Endothelial cell of umbilical vein (primary cell): ENCODE results near the gene PDGFB. TPM values are rescaled to one million over a fixed set of nuclear protein-coding genes. Genes with fewer than 3 reads are reported as not detected.

Experiments
- BruUV-seq: library from RNA; stranded (reverse); fragments of 400-500 nt; replicated peaks from 2 replicates; lab custom pipeline; 2021; lab: Mats Ljungman, UMichigan
- CTCF ChIA-PET: fragments of 300-600, 350-600 bp; sonication (Branson Sonifier 250); formaldehyde crosslinking; loops from one replicate; lab custom pipeline; 2021; ENCODE audit warnings: antibody characterized with exemption, inconsistent platforms; lab: Charles Lee
- POLR2A ChIA-PET: fragments of 300-600, 350-600 bp; sonication (Branson Sonifier 250); formaldehyde crosslinking; loops from one replicate; lab custom pipeline; 2021; ENCODE audit warnings: antibody characterized with exemption, inconsistent platforms; lab: Charles Lee
- DNase-seq: peaks from one replicate; pipeline ENCODE4 v3.0.0-alpha.2; 2011; ENCODE audit warnings: low read depth, low spot score
- FAIRE-seq: peaks from 2 replicates; lab custom pipeline; 2011; peaks lifted over from hg19 to GRCh38; lab: Jason Lieb, UNC
- H2AFZ ChIP-seq: 2 replicates; pipeline ENCODE4 v1.6.0; 2012; ENCODE audit warnings: low read depth, low read length, control low read depth, inconsistent platforms
- H3K27ac ChIP-seq: 2 replicates; pipeline ENCODE4 v1.5.1; 2011; ENCODE audit warnings: low read depth, mild to moderate bottlenecking, control low read depth, low read length, moderate library complexity; ENCODE audit not compliant: insufficient read depth
- H3K27me3 ChIP-seq, 2 experiments: 2 replicates each; pipeline versions ENCODE4 v1.6.0 to v1.6.1; 2011; ENCODE audit warnings: low read length in 2 of 2, mixed read lengths in 1 of 2; ENCODE audit not compliant: control insufficient read depth in 2 of 2, insufficient read depth in 2 of 2
- H3K36me3 ChIP-seq, 2 experiments: 2 replicates in 1 of 2; 3 replicates in 1 of 2; pipeline ENCODE4 v1.5.1; 2011; ENCODE audit warnings: low read length in 2 of 2, mild to moderate bottlenecking in 1 of 2, moderate library complexity in 1 of 2; ENCODE audit not compliant: control insufficient read depth in 2 of 2, insufficient read depth in 2 of 2; ENCODE audit errors: extremely low read depth in 1 of 2
- H3K4me1 ChIP-seq: 3 replicates; pipeline ENCODE4 v1.5.1; 2011; ENCODE audit warnings: mild to moderate bottlenecking, low read length; ENCODE audit not compliant: control insufficient read depth, insufficient read depth; ENCODE audit errors: extremely low read depth
- H3K4me2 ChIP-seq: 2 replicates; pipeline ENCODE4 v1.6.1; 2011; ENCODE audit warnings: low read length, control low read depth, mixed read lengths; ENCODE audit not compliant: insufficient read depth
- H3K4me3 ChIP-seq, 3 experiments: fragments of 200-600 bp in 1 of 3; sonication (generic), shearing (Covaris generic) in 1 of 3; replicated peaks in 1 of 3; 2 replicates each; pipeline ENCODE4 v1.5.1; 2011 to 2016; ENCODE audit warnings: control low read depth in 3 of 3, low read length in 3 of 3, mild to moderate bottlenecking in 2 of 3, inconsistent platforms in 1 of 3, low read depth in 1 of 3, moderate library complexity in 1 of 3; ENCODE audit not compliant: insufficient read depth in 1 of 3
- H3K79me2 ChIP-seq: 2 replicates; pipeline ENCODE4 v1.6.0; 2012; ENCODE audit warnings: low read length, inconsistent platforms; ENCODE audit not compliant: control insufficient read depth, insufficient read depth
- H3K9ac ChIP-seq: replicated peaks from 2 replicates; pipeline ENCODE3; 2011; ENCODE audit warnings: low read length, control low read depth; ENCODE audit not compliant: insufficient read depth; ENCODE audit errors: extremely low read depth
- H3K9me1 ChIP-seq: replicated peaks from 3 replicates; pipeline ENCODE4 v1.6.0; 2011; ENCODE audit warnings: mild to moderate bottlenecking, low read length; ENCODE audit not compliant: control insufficient read depth, insufficient read depth; ENCODE audit errors: extremely low read depth
- H3K9me3 ChIP-seq: replicated peaks from 2 replicates; pipeline ENCODE4 v1.5.1; 2012; ENCODE audit warnings: low read length, inconsistent platforms; ENCODE audit not compliant: control insufficient read depth, insufficient read depth
- H4K20me1 ChIP-seq: replicated peaks from 2 replicates; pipeline ENCODE3; 2011; ENCODE audit warnings: mild to moderate bottlenecking, low read length; ENCODE audit not compliant: control insufficient read depth, insufficient read depth; ENCODE audit errors: extremely low read depth
- CTCF ChIP-seq, 2 donors: IDR thresholded peaks; 1 replicate in 1 of 2; 2 replicates in 1 of 2; pipeline ENCODE4 v1.5.1; 2011; ENCODE audit warnings: low read length in 2 of 2, mild to moderate bottlenecking in 2 of 2, moderate library complexity in 2 of 2, control low read depth in 1 of 2, inconsistent platforms in 1 of 2, low read depth in 1 of 2; ENCODE audit not compliant: insufficient read depth in 1 of 2; ENCODE audit errors: extremely low read depth in 1 of 2
- EZH2 ChIP-seq: IDR thresholded peaks from 2 replicates; pipeline ENCODE4 v1.6.1; 2012; ENCODE audit warnings: borderline replicate concordance, low read depth, mild to moderate bottlenecking, moderate library complexity, low read length, inconsistent platforms; ENCODE audit not compliant: severe bottlenecking
- FOS ChIP-seq: IDR thresholded peaks from 2 replicates; pipeline ENCODE4 v1.6.1; 2011; ENCODE audit warnings: mild to moderate bottlenecking, low read length, moderate library complexity, borderline replicate concordance; ENCODE audit not compliant: insufficient read depth
- GATA2 ChIP-seq: IDR thresholded peaks from 2 replicates; pipeline ENCODE4 v1.7.0; 2011; ENCODE audit warnings: low read depth, mild to moderate bottlenecking, moderate library complexity, mixed read lengths, low read length; ENCODE audit not compliant: insufficient read length, insufficient read depth
- JUN ChIP-seq: IDR thresholded peaks from 2 replicates; pipeline ENCODE4 v1.6.1; 2011; ENCODE audit warnings: borderline replicate concordance, low read depth; ENCODE audit not compliant: insufficient read length, insufficient read depth
- MAX ChIP-seq: IDR thresholded peaks from 2 replicates; pipeline ENCODE4 v1.6.1; 2011; ENCODE audit not compliant: insufficient read depth, insufficient read length
- MYC ChIP-seq: IDR thresholded peaks from one replicate; pipeline ENCODE4 v1.6.1; 2011; ENCODE audit warnings: mild to moderate bottlenecking, low read depth, low read length
- POLR2A ChIP-seq: IDR thresholded peaks from 2 replicates; pipeline ENCODE4 v1.6.1; 2012; ENCODE audit warnings: low read depth, mild to moderate bottlenecking, control low read depth, low read length
- POLR2AphosphoS5 ChIP-seq: IDR thresholded peaks from 2 replicates; pipeline ENCODE4 v1.6.1; 2012; ENCODE audit warnings: low read depth, mild to moderate bottlenecking, control low read depth, low read length, moderate library complexity; ENCODE audit not compliant: insufficient read depth
- dilution Hi-C: fragments of 300-500 bp; cut with MboI; formaldehyde crosslinking; loops from one replicate; pipeline ENCODE4 v1.15.0; 2019; ENCODE audit warnings: low sequenced_read_pairs; ENCODE audit not compliant: extremely low pct_ligation_motif_present
- intact Hi-C: fragments of 100-400 bp; cut with micrococcal nuclease; formaldehyde crosslinking; loops from one replicate; pipeline ENCODE4 v1.10.0; 2022
- polyA plus RNA-seq, 4 experiments: library from polyadenylated mRNA; depleted of rRNA in 3 of 4; stranded (reverse) in 3 of 4; unstranded in 1 of 4; fragments of >200 nt; gene quantifications; 2 replicates each; pipeline versions ENCODE4 v1.2.1 to v1.2.3, GENCODE V29; 2011 to 2012; ENCODE audit warnings: missing spikeins in 1 of 4
- total RNA-seq: library from RNA; stranded (reverse); gene quantifications from 2 replicates; pipeline ENCODE4 v1.2.3, GENCODE V29; 2021

Gene PDGFB
- total and polyA plus RNA-seq, 2 donors (not counting 3 experiments of a cell fraction or from before 2014, with no cell fraction given) = 135 to 240 TPM

GRCh38 chr22:39277142-39277607 lies 32.4 kb upstream of the PDGFB start:
- CTCF ChIA-PET = no interaction called here
- Histone ChIP-seq H3K27ac (no peak overlapping the region), H3K27me3 (no peaks in the 10 kb centered on the region), H3K9me1 (no peaks in the 10 kb centered on the region), H3K4me1 (peaks cover 24% of the 10 kb centered on the region), H4K20me1 (no peaks in the 10 kb centered on the region), H2AFZ (no peak overlapping the region), H3K4me3 (no peak overlapping the region), H3K9ac (no peak overlapping the region), H3K36me3 (no peaks in the 10 kb centered on the region), H3K79me2 (no peaks in the 10 kb centered on the region), H3K4me2 (no peak overlapping the region), H3K9me3 (no peaks in the 10 kb centered on the region)
- no peak for TF ChIP-seq GATA2
- TF ChIP-seq EZH2 = no peak
- no peak for TF ChIP-seq JUN
- TF ChIP-seq POLR2A = no peak
- TF ChIP-seq FOS = no peak
- TF ChIP-seq POLR2AphosphoS5 = no peak
- TF ChIP-seq MAX = no peak
- TF ChIP-seq CTCF (IDR thresholded peaks at IDR 0.05; ENCODE audit: extremely low read depth in 1 of 2, insufficient read depth in 1 of 2, low read depth in 1 of 2, low read length in 2 of 2) = no peak
- TF ChIP-seq MYC = no peak
- FAIRE-seq (no peak), DNase-seq (no peak)
- intact Hi-C loops = no loop called here
- no TSS peak for BruUV-seq
- POLR2A ChIA-PET = interaction anchor here (1.0 kb wide), 1 partner anchor 32 kb away, joined by 3 read pairs; the partner anchor contains the start of gene PDGFB
- dilution Hi-C loops = no loop called here
